HG03039 (cell line): Measurements from ENCODE around the gene BRIP1.

Experiments used
- ATAC-seq: cut with Tn5 transposase; IDR thresholded peaks from one replicate; pipeline ENCODE4 v1.9.1; 2021; ENCODE audit warnings: mild to moderate bottlenecking, moderate library complexity; ENCODE audit not compliant: unreplicated experiment

Gene BRIP1

GRCh38 chr17:61642768-61643167 lies 220.6 kb downstream of the BRIP1 start:
- no peak for ATAC-seq

DNA sequence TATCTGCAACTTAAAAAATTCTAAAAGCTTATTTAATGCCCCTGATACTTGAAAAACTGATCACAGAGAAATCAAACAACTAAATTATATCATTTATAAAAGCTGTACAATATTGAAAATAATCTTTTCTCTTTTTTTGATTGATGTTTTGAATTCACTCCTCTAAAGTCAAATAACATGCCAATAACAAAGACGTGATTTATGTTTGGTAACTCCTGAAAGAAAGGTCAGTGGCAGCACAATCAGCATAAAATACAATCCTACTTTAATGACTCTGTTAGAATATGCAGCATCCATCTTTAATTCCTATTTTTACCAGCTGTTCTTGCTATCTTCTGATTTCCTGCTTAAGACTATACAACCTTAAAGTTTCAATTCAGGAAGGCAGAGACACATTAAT lies 221.6 kb downstream of the BRIP1 start:
- no peak for ATAC-seq

GRCh38 chr17:61641084-61641483 lies 222.2 kb downstream of the BRIP1 start:
- no peak for ATAC-seq

- no peak for ATAC-seq
Measured at GRCh38 chr17:61639818-61640217, 223.5 kb downstream of the BRIP1 start.

- no peak for ATAC-seq
Measured at GRCh38 chr17:61638087-61638486, 225.2 kb downstream of the BRIP1 start.

DNA sequence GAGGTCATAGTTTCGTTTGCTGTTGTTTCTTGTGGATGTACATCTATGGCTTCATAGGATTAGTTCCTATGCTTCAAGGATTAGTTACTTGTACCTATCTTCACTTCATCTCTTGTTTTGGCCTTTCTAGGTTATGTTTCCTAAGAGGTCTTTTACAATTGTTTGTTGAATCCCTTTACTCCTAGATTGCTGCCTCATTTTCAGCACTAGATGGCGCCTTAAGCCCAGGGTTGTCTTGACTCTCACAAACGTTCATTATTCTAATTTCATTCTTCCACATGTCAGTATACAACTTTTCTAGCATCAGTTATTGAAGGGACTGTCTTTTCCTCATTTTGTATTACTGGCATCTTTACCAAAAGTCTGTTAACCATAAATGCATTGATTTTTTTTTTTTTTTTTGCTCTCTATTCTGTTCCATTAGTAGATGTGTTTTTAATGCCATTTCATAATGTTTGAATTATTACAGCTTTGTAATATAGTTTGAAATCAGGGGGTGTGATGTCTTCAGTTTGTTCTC lies 227.4 kb downstream of the BRIP1 start:
- ATAC-seq = no peak

- ATAC-seq = no peak
Measured at GRCh38 chr17:61634942-61635538, 228.3 kb downstream of the BRIP1 start.

DNA sequence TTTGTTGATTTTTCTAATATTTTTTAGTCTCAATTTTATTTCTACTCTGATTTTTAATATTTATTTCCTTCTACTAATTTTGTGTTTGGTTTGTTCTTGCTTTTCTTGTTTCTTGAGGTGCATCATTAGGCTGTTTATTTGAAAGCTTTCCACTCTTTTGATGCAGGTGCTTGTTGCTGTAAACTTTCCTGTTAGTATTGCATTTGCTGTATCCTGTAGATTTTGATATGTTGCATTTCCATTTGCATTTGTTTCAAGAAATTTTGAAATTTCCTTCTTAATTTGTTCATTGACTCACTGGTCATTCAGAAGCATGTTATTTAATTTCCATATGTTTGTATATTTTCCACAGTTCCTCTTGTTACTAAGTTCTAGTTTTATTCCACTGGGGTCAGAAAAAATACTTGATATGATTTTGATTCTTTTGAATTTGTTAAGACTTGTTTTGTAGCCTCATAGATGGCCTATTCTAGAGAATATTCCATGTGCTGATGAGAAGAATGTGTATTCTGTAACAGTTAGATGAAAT lies 229.3 kb downstream of the BRIP1 start:
- ATAC-seq = no peak

DNA sequence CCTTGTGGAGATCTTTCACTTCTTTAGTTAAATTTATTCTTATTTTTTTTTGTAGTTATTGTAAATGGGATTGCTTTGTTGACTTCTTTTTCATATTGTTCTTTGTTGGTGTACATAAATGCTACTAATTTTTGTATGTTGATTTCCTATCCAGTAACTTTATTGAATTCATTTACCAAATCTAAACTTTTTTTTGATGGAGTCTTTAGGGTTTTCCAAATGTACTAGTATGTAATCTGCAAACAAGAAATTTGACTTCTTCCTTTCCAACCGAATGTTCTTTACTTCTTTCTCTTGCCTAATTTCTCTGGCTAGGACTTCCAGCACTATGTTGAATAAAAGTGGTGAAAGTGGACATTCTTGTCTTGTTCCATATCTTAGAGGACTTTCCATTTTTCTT lies 230.5 kb downstream of the BRIP1 start:
- no peak for ATAC-seq

DNA sequence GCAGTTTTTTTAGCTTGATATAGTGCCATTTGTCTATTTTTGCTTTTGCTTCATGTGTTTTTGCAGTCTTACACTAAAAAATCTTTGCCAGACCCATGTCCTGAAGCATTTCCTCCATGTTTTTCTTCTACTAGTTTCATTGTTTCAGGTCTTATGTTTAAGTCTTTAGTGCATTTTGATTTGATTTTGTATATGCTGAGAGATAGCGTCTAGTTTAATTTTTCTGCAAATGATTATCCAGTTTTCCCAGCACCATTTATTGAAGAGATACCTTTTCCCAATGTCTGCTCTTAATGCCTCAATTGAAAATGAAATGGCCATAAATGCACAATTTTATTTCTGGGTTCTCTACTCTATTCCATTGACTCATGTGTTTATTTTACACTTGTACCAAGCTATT lies 231.5 kb downstream of the BRIP1 start:
- ATAC-seq = no peak
